ENCODE data around the gene BARHL1. TPM values are rescaled to one million over a fixed set of nuclear protein-coding genes. Genes with fewer than 3 reads are reported as not detected.

BARHL1 gene
- total RNA-seq, 1 donor from 2014 or later: 1.0 TPM

GRCh38 chr9:132587592-132587955 is 5.2 kb downstream of the BARHL1 start:
- peaks cover 72% of the 10 kb centered on the region for H3K27me3 Mint-ChIP-seq (ENCODE audit: insufficient read depth, low read depth)

GRCh38 chr9:132588098-132588497 is 5.7 kb downstream of the BARHL1 start:
- Mint-ChIP-seq H3K4me3 (peak overlapping the region; percentile 80), H3K27me3 (ENCODE audit: insufficient read depth, low read depth) (peaks cover 69% of the 10 kb centered on the region), H3K4me1 (peaks cover 51% of the 10 kb centered on the region), H3K27ac (peak overlapping the region; percentile 78), H3K9me3 (no peaks in the 10 kb centered on the region), H3K36me3 (peaks cover 3% of the 10 kb centered on the region)
- Histone ChIP-seq H3K4me1 (peaks cover 46% of the 10 kb centered on the region), H3K4me2 (peak overlapping the region; percentile 76), H3K4me3 (peak overlapping the region; percentile 46), H3K9me3 (ENCODE audit: low read depth) (no peaks in the 10 kb centered on the region), H3K27me3 (peaks cover 100% of the 10 kb centered on the region), H3K27ac (no peak overlapping the region), H2AFZ (replicated peaks) (no peak overlapping the region), H3K9ac (no peak overlapping the region), H3F3A (ENCODE audit: low read depth) (peaks cover 47% of the 10 kb centered on the region), H3K79me2 (ENCODE audit: low read depth) (no peaks in the 10 kb centered on the region), H3K36me3 (no peaks in the 10 kb centered on the region), H4K20me1 (ENCODE audit: low read depth) (peaks cover 98% of the 10 kb centered on the region)
- DNase-seq (ENCODE audit: low spot score): no peak
- TF ChIP-seq CTCF (IDR thresholded peaks at IDR 0.05): no peak
- no peak for TF ChIP-seq EZH2 (IDR thresholded peaks at IDR 0.05)
- TF ChIP-seq EZH2phosphoT487 (IDR thresholded peaks at IDR 0.05): no peak

More at GRCh38 chr9:132587592-132587955, 5.2 kb downstream of the BARHL1 start:
- Histone ChIP-seq H3K4me3 (peak overlapping the region; percentile 33), H3K79me2 (ENCODE audit: low read depth) (no peaks in the 10 kb centered on the region), H3K4me1 (peaks cover 40% of the 10 kb centered on the region), H3K4me2 (peak overlapping the region; percentile 43), H3K27ac (no peak overlapping the region), H3F3A (ENCODE audit: low read depth) (peaks cover 42% of the 10 kb centered on the region), H3K9ac (no peak overlapping the region), H3K9me3 (ENCODE audit: low read depth) (no peaks in the 10 kb centered on the region), H4K20me1 (ENCODE audit: low read depth) (peaks cover 98% of the 10 kb centered on the region), H3K36me3 (no peaks in the 10 kb centered on the region), H3K27me3 (peaks cover 100% of the 10 kb centered on the region), H2AFZ (replicated peaks) (no peak overlapping the region)
- DNase-seq (ENCODE audit: low spot score): peak; percentile 25
- H3K36me3 Mint-ChIP-seq: peaks cover 3% of the 10 kb centered on the region
- no peak overlapping the region for H3K27ac Mint-ChIP-seq
- peak overlapping the region; percentile 80 for H3K4me3 Mint-ChIP-seq
- H3K9me3 Mint-ChIP-seq: no peaks in the 10 kb centered on the region
- TF ChIP-seq EZH2phosphoT487 (IDR thresholded peaks at IDR 0.05) (no peak), EZH2 (IDR thresholded peaks at IDR 0.05) (no peak), CTCF (IDR thresholded peaks at IDR 0.05) (no peak)
- peaks cover 48% of the 10 kb centered on the region for H3K4me1 Mint-ChIP-seq

- no peak overlapping the region for H3K27ac Mint-ChIP-seq
- H3K79me2 ChIP-seq (ENCODE audit: low read depth): no peaks in the 10 kb centered on the region
- peaks cover 51% of the 10 kb centered on the region for H3K4me1 ChIP-seq
- peak overlapping the region; percentile 80 for H3K4me3 Mint-ChIP-seq
- TF ChIP-seq CTCF (IDR thresholded peaks at IDR 0.05): no peak
- TF ChIP-seq EZH2 (IDR thresholded peaks at IDR 0.05): no peak
- no peak for TF ChIP-seq EZH2phosphoT487 (IDR thresholded peaks at IDR 0.05)
- H3K9me3 ChIP-seq (ENCODE audit: low read depth): no peaks in the 10 kb centered on the region
- DNase-seq (ENCODE audit: low spot score): peak; percentile 73
- H3K4me1 Mint-ChIP-seq: peaks cover 53% of the 10 kb centered on the region
- H3K36me3 ChIP-seq: no peaks in the 10 kb centered on the region
- H3K9me3 Mint-ChIP-seq: no peaks in the 10 kb centered on the region
- H2AFZ ChIP-seq (replicated peaks): no peak overlapping the region
- H3F3A ChIP-seq (ENCODE audit: low read depth): peaks cover 50% of the 10 kb centered on the region
- no peak overlapping the region for H3K9ac ChIP-seq
- H3K27me3 ChIP-seq: peaks cover 100% of the 10 kb centered on the region
- peak overlapping the region; percentile 76 for H3K4me2 ChIP-seq
- H3K36me3 Mint-ChIP-seq: peaks cover 3% of the 10 kb centered on the region
- no peak overlapping the region for H3K27ac ChIP-seq
- peaks cover 64% of the 10 kb centered on the region for H3K27me3 Mint-ChIP-seq (ENCODE audit: insufficient read depth, low read depth)
- H3K4me3 ChIP-seq: peak overlapping the region; percentile 46
- peaks cover 98% of the 10 kb centered on the region for H4K20me1 ChIP-seq (ENCODE audit: low read depth)
Measured at GRCh38 chr9:132588501-132589147, 6.2 kb downstream of the BARHL1 start.

Data from neural progenitor cell (in vitro differentiated cells).